Measurements from ENCODE around the gene SLC16A6. TPM values are rescaled to one million over a fixed set of nuclear protein-coding genes. Genes with fewer than 3 reads are reported as not detected.
"Not testable (repeated sequence)": the region's sequence is repeated elsewhere in the genome, so short reads cannot be mapped to it uniquely, and the experiment has no call there.

The SLC16A6 gene
- total RNA-seq, 1 donor from 2014 or later, result 7.5 TPM

GRCh38 chr17:68239632-68240366 is 51.1 kb downstream of the SLC16A6 start:
- ATAC-seq, result no peak
- intact Hi-C loops (cut with DNase I), result no loop called here
- H3K27ac ChIP-seq, result peak overlapping the region; percentile 87

GRCh38 chr17:68238871-68239253 is 52.1 kb downstream of the SLC16A6 start:
- ATAC-seq (no peak), DNase-seq (no peak)
- Histone ChIP-seq H3K27ac (peak overlapping the region; percentile 87), H3K9me3 (no peaks in the 10 kb centered on the region), H3K36me3 (no peaks in the 10 kb centered on the region), H3K4me1 (peaks cover 4% of the 10 kb centered on the region), H3K4me3 (no peak overlapping the region), H3K27me3 (no peaks in the 10 kb centered on the region)
- TF ChIP-seq CTCF (IDR thresholded peaks at IDR 0.05), result no peak
- intact Hi-C loops (cut with DNase I), result no loop called here

More at GRCh38 chr17:68239632-68240366, 51.1 kb downstream of the SLC16A6 start:
- TF ChIP-seq CTCF (IDR thresholded peaks at IDR 0.05), result no peak
- H3K9me3 ChIP-seq, result no peaks in the 10 kb centered on the region
- no peaks in the 10 kb centered on the region for H3K27me3 ChIP-seq
- H3K36me3 ChIP-seq, result no peaks in the 10 kb centered on the region
- DNase-seq, result no peak
- H3K4me1 ChIP-seq, result peaks cover 1% of the 10 kb centered on the region
- no peak overlapping the region for H3K4me3 ChIP-seq

DNA sequence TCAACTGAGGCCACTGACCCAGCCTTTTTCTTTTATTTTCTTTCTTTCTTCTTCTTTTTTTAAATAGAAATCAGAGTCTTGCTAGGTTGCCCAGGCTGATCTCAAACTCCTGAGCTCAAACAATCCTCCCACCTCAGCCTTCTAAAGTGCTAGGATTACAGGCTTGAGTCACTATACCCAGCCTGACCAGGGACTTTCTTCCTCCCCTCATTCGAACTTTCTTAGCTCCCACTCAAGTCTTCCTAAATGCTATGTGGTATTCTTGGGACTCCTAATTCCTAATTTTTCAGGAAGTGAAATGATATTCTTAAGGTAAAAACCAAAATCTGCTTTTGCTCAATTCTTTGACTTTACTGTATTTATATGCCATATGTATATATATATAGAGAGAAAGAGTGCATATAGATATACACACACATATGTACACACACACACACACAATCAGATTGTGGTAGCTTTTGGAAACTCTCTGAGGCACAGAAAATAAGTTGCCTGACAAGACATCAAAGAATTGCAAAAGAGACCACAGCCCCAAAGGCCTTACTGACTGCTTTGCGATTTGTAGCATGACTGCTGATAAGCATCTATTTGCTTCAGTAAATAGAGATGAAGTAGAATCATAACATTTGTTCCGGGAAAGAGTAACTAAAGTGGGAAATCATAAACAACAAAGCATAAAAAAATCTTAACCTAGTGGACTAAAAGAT is 52.6 kb downstream of the SLC16A6 start:
- Histone ChIP-seq H3K9me3 (no peaks in the 10 kb centered on the region), H3K27me3 (no peaks in the 10 kb centered on the region), H3K4me1 (peaks cover 4% of the 10 kb centered on the region), H3K4me3 (no peak overlapping the region), H3K27ac (peak overlapping the region; percentile 87), H3K36me3 (no peaks in the 10 kb centered on the region)
- intact Hi-C loops (cut with DNase I), result no loop called here
- DNase-seq (no peak), ATAC-seq (no peak)
- TF ChIP-seq CTCF (IDR thresholded peaks at IDR 0.05), result no peak

DNA sequence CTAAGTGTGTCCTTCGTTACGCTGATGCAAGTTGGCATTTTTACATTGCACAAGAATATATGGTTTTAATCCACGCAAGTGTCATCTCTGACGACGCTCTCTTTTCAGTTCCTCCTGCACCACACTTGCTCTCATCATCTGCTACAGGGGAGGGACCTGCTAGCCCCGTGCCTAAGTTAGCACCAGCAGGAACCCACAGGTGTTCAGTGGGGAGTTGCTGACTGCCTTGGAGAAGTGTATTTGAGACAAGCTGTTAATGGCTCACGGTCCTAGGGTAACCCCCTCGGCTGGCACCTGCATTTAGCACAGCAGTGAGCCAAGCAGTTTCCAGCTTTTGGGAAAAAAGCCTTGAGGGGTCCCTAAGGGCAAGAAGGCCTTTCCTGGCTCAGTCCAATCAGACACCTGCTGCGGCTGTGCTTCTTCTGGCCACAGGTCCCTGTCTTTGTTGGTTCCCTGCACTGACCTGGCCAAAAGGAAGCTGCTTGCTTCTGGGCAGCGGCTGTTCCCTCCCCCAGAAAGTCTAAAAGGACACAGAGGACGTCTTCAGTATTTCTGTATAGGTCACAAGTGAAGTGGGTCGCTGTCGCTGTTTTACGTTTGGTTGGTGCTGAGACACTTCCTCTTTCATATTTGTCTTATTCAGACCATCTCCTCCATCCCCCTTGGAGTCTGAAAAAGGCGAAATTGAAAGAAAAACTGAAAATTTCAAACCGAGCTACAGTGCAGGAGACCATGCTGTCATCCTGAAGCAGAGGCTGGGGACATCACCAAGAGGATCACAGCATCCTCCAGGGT is 53.4 kb downstream of the SLC16A6 start:
- H3K27me3 ChIP-seq; DNase-seq; H3K36me3 ChIP-seq; intact Hi-C loops (cut with DNase I); H3K9me3 ChIP-seq; H3K4me1 ChIP-seq; H3K4me3 ChIP-seq: not testable (repeated sequence)
- H3K27ac ChIP-seq, result peak overlapping the region; percentile 87
- peak; percentile 86 for ATAC-seq

DNA sequence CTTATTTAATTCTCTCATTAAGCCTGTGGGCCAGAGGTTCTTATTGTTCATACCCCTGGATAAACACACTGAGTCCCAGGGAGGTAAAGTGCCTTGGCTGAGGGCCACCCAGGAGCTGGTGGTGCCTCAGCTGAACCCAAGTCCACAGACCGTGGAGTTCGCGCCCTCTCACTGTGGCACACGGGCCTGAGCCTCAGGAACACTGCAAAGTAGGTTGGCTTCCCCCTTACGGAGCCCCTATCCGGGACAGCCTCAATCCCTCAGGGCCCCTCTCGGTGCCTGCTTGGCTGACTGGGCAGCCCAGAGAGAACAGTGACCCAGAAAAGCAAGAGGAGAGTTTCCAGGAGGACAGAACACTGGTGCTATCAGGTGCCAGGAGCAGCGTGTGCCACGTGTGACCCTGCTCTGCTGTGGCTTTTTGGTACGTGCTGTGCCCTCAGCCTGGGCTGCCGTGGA is 55.6 kb downstream of the SLC16A6 start:
- H3K27me3 ChIP-seq; H3K36me3 ChIP-seq; H3K4me3 ChIP-seq; H3K9me3 ChIP-seq; H3K4me1 ChIP-seq; DNase-seq; intact Hi-C loops (cut with DNase I): not testable (repeated sequence)
- H3K27ac ChIP-seq, result peak overlapping the region; percentile 72
- peak; percentile 2 for ATAC-seq

DNA sequence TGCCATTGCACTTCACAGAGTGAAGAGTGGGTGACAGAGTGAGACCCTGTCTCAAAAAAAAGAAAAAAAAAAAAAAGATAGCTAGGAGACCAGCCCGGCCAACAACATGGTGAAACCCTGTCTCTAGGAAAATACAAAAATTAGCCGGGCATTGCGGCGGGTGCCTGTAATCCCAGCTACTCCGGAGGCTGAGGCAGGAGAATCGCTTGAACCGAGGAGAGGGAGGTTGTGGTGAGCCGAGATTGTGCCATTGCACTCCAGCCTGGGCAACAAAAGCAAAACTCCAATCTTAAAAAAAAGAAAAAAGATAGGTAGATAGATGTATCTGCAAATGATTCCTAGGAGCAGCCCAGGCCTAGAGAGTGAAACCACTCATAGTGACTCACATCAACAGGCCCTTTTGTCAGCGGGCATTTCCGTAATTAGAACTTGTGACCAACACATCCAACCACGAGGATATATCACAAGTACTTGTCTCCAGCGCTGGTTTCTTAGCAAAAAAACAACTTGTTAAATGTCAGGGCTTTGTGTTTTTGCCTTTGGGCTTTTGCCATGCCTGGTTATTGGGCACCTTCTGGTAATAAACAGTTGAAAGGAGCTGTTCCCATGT is 56.1 kb downstream of the SLC16A6 start:
- peak overlapping the region; percentile 72 for H3K27ac ChIP-seq
- H3K27me3 ChIP-seq; DNase-seq; H3K4me1 ChIP-seq; H3K4me3 ChIP-seq; H3K36me3 ChIP-seq; H3K9me3 ChIP-seq; intact Hi-C loops (cut with DNase I): not testable (repeated sequence)
- peak; percentile 72 for ATAC-seq

DNA sequence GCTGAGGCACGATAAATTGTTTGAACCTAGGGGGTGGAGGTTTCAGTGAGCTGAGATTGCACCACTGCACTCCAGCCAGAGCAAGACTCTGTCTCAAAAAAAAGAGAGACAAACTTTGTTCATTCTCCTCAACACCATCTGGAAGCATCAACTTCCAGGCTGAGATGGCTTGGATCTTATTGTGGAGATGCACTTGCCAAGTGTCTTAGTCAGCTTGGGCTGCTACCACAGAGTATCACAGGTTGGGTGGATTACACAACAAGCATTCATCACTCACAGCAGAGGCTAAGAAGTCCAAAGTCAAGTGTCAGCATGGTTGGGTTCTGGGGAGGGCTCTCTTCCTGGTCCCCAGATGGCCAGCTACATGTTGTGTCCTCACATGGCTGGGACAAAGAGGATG is 58.2 kb downstream of the SLC16A6 start:
- ATAC-seq; H3K9me3 ChIP-seq; DNase-seq; H3K27me3 ChIP-seq; H3K4me1 ChIP-seq; intact Hi-C loops (cut with DNase I); H3K4me3 ChIP-seq; H3K27ac ChIP-seq; H3K36me3 ChIP-seq: not testable (repeated sequence)
